IPS-18c (cell line): Measurements from ENCODE around the gene GRPEL2.

Source experiments
- H3K4me3 ChIP-seq: 2 replicates; pipeline ENCODE4 v1.7.0; 2013; ENCODE audit warnings: low read depth, mild to moderate bottlenecking, low read length, moderate library complexity; ENCODE audit not compliant: insufficient read depth
- H3K9me3 ChIP-seq: one replicate; pipeline ENCODE4 v1.6.1; 2013; ENCODE audit warnings: mild to moderate bottlenecking, low read length, moderate library complexity; ENCODE audit not compliant: control insufficient read depth, insufficient read depth

Gene GRPEL2

DNA sequence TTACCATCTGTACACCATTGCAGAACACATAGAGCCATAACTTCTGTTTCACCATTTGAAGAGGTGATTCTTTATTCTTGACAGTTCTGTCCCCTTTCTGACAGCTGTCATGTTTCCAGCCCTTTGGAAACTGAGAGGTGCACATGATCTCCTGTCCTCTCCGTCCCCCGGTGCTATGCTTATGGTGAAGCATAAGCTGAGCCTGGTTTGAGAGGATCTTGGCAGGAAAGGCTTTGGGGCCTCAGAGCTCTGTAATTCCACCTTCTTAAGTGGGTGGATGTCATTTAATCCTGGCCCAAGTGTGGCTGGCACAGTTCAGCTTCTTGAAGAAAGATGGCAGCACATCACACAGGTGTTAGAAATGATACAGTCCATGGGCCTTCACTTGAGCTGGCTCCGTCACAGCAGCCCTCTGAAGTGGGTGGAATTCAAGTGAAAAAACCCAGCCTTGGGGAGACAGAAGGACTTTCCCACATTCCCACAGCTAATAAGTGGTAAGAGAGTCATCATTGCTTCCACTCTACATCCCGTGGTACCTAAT lies 30.7 kb upstream of the GRPEL2 start:
- Histone ChIP-seq H3K4me3 (no peak overlapping the region), H3K9me3 (no peaks in the 10 kb centered on the region)

DNA sequence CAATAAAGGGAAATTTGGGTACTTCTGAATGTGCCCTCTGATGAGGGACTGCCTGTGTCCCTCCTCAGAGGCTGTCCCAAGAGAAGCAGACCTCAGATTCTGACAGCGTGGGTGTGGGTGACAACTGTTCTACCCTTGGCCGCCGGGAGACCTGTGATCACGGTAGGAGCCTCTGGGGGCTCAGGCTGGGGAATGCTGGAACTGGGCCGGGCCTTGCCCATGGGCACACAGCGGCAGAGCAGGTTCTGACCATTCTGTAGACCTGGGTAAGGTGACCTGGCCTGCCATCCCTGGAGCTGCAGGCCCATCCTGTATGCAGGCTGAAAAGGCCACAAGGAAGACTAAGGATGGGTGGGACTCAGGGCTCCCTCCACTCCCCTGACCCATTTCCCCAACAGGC lies 29.5 kb upstream of the GRPEL2 start:
- Histone ChIP-seq H3K4me3 (no peak overlapping the region), H3K9me3 (no peaks in the 10 kb centered on the region)

DNA sequence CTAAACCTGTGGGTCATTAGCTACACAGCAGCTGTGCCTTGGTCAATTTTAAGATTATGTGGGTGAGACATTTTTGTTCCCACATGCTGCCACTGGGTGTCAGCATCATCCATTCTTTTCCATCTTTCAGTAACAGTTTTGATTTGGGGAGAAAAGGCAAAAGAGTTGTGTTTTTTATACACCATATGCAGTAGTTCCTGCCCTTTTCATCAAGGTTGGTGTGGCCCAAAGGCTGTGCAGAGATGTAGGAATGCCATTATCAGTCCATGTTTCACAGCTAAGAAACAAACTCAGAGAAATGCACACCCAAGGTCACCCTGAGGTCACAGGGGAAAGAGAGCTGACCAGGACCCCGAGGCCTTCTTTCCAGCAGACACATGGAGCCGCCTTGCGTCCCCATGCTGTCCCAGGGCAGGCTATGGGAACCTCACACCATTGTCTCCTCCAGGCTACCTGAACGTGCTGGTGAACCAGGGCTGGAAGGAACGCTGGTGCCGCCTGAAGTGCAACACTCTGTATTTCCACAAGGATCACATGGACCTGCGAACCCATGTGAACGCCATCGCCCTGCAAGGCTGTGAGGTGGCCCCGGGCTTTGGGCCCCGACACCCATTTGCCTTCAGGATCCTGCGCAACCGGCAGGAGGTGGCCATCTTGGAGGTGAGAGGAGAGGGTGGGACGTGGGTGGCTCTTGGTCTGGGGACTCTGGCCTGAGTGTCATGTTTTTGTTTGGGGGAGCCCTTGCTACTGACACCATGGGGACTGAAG lies 27.8 kb upstream of the GRPEL2 start:
- no peak overlapping the region for H3K4me3 ChIP-seq
- no peaks in the 10 kb centered on the region for H3K9me3 ChIP-seq

DNA sequence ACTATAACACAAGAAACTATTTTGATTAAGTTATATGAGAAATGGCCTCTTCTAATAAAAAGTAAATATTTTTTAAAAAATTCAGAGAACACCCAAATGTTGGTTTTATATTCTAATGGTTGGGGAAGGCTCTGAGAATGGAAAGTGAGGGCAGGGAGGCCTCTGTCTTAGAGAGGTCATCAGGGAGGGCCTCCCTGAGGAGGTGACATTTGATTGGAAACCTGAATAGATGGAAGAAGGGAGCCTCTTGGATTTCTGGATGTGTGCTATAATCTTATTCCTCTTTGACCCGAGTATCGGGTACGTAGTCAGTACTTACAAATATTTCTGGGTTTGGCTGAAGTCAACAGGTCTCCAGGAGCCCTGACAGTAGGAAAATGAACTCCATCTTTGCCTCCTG lies 26.1 kb upstream of the GRPEL2 start:
- H3K4me3 ChIP-seq, result no peak overlapping the region
- no peaks in the 10 kb centered on the region for H3K9me3 ChIP-seq

DNA sequence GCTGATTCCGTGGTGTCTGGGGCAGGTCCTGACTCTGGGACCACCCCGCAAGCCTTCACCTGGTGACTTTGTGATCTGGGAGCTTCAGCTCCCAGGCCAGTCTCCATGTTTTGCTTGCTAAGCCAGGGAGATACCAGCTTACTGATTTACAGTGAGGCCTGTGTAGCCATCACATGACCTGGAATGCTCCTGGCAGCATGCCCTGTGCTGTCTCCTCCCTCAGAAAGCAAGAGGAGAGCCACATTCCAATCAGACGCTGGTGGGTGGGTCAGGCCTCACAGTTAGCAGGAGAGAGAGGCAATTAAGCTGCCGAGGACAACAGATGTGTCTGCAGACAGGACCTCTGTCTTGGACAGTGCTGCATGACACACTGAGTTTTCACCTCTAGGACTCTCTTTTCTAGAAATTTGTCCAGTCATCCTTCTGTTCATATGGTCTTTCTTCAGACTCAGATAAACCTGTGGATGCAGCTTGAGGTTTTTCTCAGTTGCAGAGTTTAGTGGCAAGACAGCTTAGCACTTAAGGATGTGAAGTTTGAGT lies 24.4 kb upstream of the GRPEL2 start:
- Histone ChIP-seq H3K9me3 (no peaks in the 10 kb centered on the region), H3K4me3 (no peak overlapping the region)

DNA sequence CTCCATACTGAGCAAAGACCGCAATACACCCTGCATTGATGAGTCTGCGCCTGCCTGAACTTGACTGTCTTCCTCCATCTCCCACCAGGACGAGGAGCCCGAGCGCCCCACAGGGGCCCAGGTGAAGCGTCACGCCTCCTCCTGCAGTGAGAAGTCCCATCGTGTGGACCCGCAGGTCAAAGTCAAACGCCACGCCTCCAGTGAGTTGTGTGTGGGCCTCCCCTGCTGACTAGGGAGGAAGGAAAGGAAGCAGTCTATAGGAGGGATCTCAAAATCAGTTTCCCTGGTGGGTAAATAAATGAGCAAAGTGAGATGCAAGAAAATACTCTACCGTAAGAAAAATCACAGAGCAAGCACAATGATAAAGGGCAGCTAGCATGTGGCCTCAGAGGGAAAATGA lies 22.8 kb upstream of the GRPEL2 start:
- H3K4me3 ChIP-seq, result no peak overlapping the region

DNA sequence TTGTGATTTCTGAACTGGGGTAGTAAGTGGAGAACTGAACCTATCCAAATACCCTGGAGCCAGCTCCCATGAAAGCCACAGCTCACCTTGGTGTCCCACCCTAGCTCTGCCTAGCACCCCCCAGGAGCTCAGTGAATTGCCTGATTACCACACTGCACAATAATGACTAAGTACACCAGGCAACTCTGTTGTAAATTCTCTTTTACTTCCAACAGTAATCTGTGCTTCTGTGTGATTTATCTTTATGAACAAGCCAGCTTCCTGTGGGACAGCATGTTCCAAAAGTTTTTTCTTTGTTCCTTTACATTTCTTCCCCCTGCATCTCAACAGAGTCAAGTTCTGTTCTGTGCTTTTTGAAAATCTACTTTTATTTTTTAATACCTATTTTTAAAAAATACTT lies 22.1 kb upstream of the GRPEL2 start:
- H3K4me3 ChIP-seq, result no peak overlapping the region

More for the DNA sequence above, 22.8 kb upstream of the GRPEL2 start:
- H3K9me3 ChIP-seq, result no peaks in the 10 kb centered on the region

DNA sequence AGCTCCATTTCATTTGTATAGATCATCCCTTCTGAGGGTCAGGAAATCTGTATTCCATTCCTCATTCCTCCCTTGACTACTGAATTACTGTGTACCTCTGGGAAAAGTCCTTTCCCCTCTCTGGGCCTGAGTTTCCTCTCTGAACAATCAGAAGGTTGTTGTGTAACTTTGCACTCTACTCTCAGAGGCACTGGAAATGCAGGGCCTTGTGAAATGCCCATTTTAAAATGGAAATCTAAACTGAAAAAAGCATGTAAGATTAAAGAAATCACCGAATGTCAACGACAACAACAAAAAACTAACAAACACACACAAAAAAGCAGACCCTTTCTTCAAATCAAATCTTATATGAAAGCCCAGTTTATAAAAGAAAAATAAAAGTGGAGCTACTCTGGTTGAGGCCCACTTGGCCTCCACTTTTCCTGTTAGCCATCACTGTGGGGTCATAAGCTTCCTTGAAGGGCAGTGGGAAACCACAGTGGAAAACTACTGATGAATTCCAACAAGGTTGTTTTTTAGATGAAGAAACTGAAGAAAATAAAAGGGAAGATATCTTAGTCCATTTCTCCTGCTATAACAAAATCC lies 21.6 kb upstream of the GRPEL2 start:
- Histone ChIP-seq H3K9me3 (no peaks in the 10 kb centered on the region), H3K4me3 (no peak overlapping the region)

More for the DNA sequence above, 22.1 kb upstream of the GRPEL2 start:
- H3K9me3 ChIP-seq, result no peaks in the 10 kb centered on the region

DNA sequence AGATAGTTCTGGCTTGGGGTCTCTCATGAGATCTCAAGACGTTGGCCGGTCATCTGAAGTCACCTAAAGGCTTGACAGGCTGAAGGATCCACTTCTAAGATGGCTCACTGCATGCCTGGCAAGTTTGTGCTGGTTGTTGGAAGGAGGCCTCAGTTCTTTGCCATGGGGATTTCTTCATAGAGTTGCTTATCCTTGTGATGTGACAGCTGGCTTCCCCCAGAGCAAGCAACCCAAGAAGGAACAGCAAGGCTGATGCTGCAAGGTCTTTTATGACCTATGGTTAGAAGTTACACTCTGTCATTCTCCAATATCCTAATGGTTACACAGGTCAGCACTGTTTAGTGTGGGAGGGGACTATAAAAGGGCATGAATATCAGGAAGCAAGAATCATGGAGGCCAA lies 20.7 kb upstream of the GRPEL2 start:
- no peaks in the 10 kb centered on the region for H3K9me3 ChIP-seq
- H3K4me3 ChIP-seq, result no peak overlapping the region

DNA sequence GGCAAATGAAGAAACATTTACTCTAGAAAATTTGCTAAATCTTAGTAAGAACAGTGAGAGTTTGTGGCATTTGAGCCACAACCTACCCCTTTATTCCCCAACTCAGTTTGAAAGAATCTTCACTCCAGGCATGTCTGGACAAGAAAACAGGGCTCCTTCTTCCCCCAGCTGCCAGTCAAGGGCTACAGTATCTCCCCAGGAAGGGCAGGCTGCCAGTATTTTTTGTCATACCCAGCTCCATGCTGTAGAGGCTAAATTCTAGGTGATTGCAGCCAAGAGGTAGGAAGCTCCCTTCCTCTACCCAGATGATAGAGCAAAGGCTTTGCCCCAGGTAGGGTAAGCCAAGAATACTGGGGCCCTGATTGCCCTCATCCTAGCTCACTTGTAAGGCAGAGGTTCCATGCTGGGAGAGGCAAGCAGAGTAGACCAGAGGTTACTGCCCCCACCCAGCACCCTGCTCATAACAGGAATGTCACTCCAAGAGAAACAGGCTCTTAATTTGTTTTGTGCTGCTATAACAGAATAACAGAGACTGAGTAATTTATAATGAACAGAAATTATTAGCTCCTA lies 20.0 kb upstream of the GRPEL2 start:
- no peaks in the 10 kb centered on the region for H3K9me3 ChIP-seq
- no peak overlapping the region for H3K4me3 ChIP-seq

DNA sequence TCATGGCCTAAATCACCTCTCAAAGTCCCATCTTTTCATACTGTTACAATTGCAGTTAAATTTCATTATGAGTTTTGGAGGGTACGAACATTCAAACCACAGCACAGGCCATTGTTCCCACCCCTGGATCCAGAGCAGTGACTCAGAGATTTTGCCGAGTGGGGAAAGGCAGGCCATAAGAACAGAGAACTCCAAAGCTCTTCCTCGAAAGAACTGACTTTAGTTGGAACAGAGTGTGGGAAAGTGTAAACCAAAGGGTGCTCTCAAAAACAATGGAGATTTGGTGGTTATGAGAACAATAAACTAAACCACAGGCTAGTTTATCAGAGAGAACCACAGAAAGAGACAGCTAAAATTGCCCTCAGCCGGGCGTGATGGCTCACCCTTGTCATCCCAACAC lies 19.4 kb upstream of the GRPEL2 start:
- no peak overlapping the region for H3K4me3 ChIP-seq
- H3K9me3 ChIP-seq, result no peaks in the 10 kb centered on the region

DNA sequence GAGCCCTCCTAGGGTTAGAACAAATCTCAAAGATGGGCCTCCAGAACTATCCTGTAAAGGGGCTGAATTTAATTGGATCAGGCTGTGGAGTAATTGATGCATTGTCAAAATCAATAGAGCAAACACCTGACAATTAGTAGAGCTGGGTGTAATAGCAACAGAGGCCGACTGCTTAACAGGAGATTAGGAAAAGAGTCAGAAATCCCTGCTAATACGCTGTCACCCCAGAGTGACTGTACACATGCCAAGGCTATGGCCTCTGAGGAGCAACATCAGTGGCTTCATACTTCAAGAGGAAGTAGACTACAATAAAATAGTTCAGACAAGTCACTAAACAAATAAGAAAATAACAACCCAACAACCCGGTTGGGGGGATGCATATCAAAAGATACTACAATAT lies 18.7 kb upstream of the GRPEL2 start:
- H3K4me3 ChIP-seq, result no peak overlapping the region
- H3K9me3 ChIP-seq, result no peaks in the 10 kb centered on the region

DNA sequence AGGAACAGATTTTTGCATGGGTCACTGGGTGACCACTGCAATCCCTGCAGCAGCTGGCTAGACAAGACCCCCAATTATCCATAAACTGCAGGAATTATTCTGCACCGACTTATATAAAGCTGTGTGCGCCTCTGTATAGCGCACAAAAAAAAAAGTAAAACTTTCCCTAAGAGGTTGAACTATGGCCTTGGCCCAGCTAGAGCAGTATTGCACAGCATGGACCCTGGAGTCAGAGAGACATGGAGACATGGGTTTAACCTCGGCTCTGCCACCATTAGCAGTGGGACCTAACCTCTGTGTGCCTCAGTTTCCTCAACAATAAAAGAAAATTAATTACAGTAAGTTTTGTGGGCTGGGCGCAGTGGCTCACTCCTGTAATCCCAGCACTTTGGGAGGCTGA lies 17.1 kb upstream of the GRPEL2 start:
- Histone ChIP-seq H3K9me3 (no peaks in the 10 kb centered on the region), H3K4me3 (no peak overlapping the region)

DNA sequence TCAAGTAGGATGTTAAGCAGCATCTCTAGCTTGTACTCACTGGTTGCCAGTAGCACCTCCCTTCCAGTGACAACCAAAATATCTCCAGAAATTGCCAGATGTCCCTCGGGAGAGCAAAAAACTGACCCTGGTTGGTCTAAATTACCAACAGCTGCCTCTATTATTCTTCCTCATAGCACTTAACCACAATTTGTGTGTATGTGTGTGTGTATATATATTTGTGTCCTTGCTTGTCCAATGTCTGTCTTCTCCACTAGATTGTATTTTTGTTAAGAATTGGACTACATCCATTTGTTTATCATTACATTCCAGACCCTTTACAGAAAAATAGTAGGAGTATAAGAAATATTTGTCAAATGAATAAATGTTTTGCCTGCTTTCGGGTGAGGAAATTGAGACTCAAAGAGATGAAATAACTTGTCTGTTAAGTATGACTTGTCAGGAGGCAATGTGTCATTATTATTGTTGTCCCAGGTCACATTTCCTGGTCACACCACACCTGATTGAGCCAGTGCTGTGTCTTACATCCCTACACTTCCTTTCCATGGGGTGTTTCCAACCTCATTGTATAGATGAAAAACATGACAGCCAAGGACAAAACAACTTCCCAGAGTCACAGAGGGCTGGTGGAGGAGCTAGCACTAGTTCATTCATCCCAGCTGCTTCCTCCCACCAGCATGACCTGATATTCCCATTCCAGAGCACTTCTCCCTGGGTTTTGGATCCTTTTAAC lies 11.4 kb upstream of the GRPEL2 start:
- Histone ChIP-seq H3K4me3 (no peak overlapping the region), H3K9me3 (no peaks in the 10 kb centered on the region)

DNA sequence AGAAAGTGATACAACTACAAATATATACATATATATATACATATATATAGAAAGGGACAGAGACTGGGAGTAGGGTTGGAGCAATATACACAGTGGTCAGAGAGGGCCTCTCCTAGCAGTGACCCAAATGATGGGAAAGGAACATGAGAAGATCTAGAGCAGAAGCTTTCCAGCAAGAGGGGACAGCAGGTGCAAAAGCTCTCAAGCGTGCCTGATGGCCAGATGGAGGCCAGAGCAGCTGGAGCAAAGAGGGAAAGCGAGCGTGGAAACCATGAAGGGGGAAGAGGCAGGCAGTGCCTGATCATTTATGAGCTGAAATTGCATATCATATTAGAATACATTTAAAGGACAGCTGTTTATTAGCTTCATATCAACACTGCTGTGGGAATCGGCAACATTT lies 7.6 kb upstream of the GRPEL2 start:
- Histone ChIP-seq H3K9me3 (no peaks in the 10 kb centered on the region), H3K4me3 (no peak overlapping the region)

DNA sequence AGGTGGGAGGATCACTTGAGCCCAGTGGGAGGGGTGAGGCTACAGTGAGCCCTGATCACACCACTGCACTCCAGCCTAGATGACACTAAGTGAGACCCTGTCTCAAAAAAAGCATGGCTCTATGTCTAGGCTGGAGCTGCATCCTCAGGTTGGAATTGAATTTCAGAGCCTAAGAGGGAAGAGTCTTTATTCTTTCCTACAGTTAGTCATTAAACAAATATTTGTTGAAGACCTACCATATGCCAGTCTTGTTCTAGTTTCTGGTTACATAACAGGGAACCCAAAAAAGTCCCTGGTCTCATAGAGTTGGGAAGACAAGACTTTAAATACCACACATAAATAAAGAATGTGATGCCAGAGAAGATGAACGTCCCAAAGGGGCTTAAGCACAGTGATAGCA lies 6.9 kb upstream of the GRPEL2 start:
- Histone ChIP-seq H3K9me3 (no peaks in the 10 kb centered on the region), H3K4me3 (no peak overlapping the region)

DNA sequence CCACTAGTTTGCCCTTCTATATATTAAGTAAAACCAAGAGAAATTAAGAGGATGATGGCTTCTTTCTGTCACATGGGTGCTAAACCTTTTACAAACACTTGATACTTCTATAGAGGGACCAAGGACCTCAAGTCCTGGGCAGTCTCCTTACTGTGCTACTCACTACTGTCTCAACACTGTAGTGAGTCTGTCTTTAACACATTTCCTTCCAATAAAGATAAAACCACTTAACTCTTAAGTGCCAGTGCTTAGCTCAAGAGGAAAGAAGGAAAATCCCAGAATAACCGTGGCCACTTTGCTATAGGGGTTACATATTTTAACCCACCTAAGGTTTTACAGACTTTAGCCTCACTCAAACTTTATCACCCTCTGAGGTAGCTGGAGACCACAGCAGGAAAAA lies 4.4 kb upstream of the GRPEL2 start:
- no peak overlapping the region for H3K4me3 ChIP-seq
- no peaks in the 10 kb centered on the region for H3K9me3 ChIP-seq
